ENCODE measurements around the gene FLT1.

- TF ChIP-seq, protein P1, sequence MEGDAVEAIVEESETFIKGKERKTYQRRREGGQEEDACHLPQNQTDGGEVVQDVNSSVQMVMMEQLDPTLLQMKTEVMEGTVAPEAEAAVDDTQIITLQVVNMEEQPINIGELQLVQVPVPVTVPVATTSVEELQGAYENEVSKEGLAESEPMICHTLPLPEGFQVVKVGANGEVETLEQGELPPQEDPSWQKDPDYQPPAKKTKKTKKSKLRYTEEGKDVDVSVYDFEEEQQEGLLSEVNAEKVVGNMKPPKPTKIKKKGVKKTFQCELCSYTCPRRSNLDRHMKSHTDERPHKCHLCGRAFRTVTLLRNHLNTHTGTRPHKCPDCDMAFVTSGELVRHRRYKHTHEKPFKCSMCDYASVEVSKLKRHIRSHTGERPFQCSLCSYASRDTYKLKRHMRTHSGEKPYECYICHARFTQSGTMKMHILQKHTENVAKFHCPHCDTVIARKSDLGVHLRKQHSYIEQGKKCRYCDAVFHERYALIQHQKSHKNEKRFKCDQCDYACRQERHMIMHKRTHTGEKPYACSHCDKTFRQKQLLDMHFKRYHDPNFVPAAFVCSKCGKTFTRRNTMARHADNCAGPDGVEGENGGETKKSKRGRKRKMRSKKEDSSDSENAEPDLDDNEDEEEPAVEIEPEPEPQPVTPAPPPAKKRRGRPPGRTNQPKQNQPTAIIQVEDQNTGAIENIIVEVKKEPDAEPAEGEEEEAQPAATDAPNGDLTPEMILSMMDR (conservative IDR thresholded peaks at IDR 0.05): no peak
- no peak for TF ChIP-seq EZH2 (IDR thresholded peaks at IDR 0.05; ENCODE audit: low read depth)
These were observed 54.0 kb downstream of the FLT1 start for GRCh38 chr13:28440774-28441504.
